Measurements from ENCODE around the gene PXMP4.

The PXMP4 gene

DNA sequence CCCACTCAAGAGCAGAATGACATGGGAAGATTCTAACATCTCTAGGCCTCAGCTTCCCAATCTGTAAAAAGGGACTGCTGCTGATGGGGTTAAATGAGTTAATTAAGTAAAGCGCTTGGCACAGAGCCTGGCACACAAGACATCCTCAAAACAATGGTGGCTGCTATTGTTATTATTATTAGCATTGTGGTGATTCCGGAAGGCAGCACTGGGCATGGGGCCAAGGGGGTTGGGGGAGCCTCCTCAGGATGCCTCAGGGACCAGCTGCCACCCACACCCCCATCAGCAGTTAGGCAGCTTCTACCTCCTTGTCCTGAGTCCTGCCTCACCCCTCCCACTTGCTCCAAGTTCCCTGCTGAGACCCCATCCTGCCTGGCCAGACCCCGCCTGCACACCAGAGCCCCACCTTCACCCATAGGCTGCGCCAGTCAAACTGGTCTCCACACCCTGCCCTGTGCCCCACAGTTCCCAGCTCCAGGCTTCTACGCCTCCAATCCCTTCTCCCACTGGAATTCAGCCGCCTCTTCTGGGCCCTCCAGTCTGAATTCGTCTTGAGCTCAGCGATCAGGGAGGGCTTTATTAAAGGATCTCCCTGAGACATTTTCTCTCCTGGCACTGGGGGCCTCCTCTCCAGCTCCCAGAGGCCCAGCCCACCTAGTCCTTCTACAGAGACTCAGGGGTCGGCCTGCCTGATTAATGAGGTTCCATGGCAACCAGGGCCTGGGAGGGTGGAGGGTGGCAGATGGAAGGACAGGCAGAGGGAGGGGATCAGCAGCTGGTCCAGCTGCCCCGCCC is 35.4 kb downstream of the PXMP4 start:
- no peak for DNase-seq (ENCODE audit: low read depth)
- H3K4me3 ChIP-seq (ENCODE audit: low read length), result peak overlapping the region; percentile 39
- TF ChIP-seq, protein P1, sequence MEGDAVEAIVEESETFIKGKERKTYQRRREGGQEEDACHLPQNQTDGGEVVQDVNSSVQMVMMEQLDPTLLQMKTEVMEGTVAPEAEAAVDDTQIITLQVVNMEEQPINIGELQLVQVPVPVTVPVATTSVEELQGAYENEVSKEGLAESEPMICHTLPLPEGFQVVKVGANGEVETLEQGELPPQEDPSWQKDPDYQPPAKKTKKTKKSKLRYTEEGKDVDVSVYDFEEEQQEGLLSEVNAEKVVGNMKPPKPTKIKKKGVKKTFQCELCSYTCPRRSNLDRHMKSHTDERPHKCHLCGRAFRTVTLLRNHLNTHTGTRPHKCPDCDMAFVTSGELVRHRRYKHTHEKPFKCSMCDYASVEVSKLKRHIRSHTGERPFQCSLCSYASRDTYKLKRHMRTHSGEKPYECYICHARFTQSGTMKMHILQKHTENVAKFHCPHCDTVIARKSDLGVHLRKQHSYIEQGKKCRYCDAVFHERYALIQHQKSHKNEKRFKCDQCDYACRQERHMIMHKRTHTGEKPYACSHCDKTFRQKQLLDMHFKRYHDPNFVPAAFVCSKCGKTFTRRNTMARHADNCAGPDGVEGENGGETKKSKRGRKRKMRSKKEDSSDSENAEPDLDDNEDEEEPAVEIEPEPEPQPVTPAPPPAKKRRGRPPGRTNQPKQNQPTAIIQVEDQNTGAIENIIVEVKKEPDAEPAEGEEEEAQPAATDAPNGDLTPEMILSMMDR (IDR thresholded peaks at IDR 0.05; ENCODE audit: insufficient read depth, low read depth, low read length, missing control alignments), result no peak

DNA sequence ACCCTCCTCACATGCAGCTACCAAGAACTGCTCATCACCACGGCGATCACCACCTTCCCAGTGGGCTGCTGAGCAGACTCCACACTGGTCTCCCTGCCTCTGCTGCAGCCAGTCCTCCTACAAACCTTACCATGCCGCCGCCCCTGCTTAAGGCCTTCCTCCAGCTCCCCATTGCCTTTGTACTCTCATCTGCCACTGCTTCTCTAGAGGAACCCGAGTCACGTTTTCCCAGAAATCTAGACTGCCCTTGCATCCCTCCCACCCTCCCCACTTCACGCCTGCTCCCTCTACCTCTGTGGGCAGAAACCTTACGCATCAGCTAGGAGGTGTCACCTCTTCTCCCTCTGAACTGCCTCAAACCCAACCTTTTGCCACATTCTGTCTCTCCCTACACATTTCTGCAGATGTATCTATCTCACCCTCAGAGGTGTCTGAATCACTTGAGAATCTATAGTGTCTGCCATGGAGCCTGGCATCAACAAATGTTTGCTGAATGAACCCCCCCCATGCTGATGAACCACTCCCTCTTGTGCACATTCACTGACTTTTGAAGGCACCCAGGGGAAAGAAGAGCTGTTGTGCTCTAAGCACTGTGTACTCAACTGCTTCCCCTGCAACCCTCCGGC is 38.3 kb downstream of the PXMP4 start:
- TF ChIP-seq, protein P1 (IDR thresholded peaks at IDR 0.05; ENCODE audit: insufficient read depth, low read depth, low read length, missing control alignments), result no peak

DNA sequence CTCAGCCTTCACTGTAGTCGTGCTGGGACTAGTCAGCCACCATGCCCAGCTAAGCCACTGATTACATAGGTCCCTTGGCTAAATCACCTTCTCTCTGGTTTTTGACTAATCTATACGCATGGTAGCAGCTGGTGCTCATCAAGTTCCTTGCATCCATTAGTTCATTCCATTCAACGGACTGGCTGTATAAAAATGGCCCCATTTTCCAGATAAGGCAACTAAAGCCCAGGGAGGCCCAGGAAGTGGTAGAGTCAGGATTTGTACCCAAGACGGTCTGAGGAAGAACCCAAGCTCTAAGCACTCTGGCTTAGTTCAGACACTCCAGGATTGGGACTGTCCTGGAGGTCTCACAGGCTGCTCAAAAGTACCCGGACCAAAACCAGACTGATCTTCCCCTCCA is 38.8 kb downstream of the PXMP4 start:
- no peak overlapping the region for H3K4me3 ChIP-seq (ENCODE audit: low read length)
- TF ChIP-seq, protein P1 (IDR thresholded peaks at IDR 0.05; ENCODE audit: insufficient read depth, low read depth, low read length, missing control alignments), result no peak
- no peak for DNase-seq (ENCODE audit: low read depth)

More for the DNA sequence above, 38.3 kb downstream of the PXMP4 start:
- H3K4me3 ChIP-seq (ENCODE audit: low read length), result no peak overlapping the region
- no peak for DNase-seq (ENCODE audit: low read depth)

DNA sequence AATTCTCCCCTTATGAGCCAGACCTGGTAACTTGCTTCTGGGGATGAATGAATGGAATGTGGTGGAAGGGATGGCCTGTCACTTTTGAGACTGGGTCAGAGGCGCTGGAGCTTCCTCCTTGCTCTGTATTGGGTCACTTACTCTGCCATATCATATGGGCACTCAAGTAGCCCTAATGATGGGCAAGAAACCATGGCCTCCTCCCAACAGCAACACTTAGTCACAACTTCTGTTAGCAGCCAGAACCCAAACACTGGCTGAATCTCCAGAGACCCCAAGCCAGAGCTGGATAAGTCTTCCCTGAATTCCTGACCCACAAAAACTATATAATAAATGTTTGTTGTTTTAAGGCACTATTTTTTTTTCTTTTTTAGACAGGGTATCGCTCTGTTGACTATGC is 39.4 kb downstream of the PXMP4 start:
- TF ChIP-seq, protein P1 (IDR thresholded peaks at IDR 0.05; ENCODE audit: insufficient read depth, low read depth, low read length, missing control alignments), result no peak
- H3K4me3 ChIP-seq (ENCODE audit: low read length), result no peak overlapping the region
- no peak for DNase-seq (ENCODE audit: low read depth)

DNA sequence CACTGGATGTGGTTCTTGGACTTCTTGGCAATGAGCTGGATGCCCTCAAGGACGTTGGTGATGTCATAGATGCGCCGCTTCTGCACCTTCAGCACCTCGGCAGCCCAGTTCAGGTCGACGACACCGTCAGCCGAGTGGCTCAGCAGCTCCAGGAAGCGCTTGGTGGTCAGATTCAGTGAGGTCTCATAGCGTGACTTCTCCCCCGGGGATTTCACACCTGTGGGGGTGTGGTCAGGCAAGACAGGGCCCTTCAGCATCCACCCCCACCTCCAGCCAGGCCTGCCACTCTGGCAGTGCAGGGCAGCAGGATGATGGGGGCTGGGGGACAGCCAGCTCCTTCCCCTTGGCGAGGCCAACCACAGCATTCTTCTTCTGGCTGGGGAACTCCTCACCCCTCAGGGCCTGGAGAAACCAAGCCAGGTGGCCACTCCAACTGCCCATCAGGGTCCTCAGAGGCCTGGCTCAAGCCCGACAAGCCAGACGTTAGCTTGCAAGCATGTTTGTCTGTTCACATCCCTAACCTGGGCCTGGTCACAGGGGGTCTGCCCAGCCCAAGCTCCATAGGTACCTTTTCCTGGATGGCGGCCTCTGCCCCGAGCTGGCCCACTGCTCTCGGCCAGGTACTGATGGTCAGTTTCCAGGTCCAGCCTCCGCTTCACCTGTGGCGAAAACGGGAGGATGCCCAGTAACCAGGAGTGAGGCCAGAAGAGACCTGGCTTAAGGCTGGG is 40.2 kb downstream of the PXMP4 start:
- H3K4me3 ChIP-seq (ENCODE audit: low read length), result no peak overlapping the region
- TF ChIP-seq, protein P1 (IDR thresholded peaks at IDR 0.05; ENCODE audit: insufficient read depth, low read depth, low read length, missing control alignments), result no peak
- DNase-seq (ENCODE audit: low read depth), result no peak

DNA sequence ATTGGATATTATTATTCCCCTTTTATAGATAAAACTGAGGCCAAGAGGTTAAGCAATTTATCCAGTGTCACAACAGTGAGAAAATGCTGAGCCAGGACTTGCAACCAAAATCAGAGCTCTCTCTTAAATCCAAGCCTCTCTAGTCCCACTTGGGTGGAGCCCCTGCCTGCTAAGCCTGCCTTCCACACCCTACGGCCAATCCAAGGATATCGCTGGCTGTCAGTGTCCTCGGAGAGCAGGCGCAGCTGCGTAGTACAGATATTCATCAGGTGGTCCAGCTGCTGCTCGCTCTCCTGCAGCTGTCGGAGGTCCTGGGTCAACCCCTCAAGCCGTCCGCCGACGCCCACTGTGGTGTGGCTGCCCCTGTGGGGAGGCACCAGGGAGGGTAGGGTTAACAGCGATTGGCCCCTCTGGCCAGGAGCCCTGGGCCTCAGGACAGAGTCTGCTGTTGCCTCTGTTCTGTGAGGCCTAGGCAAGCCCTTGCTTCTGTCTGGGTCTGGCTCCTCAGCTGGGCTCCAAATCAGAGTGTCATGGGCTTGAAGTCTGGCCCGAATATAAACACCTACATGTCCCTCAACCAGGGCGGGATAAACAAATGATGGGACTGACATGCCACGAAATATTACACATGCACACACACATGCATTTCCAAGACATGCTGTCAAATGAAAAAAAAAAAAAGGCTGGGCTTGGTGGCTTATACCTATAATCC is 42.0 kb downstream of the PXMP4 start:
- TF ChIP-seq, protein P1 (IDR thresholded peaks at IDR 0.05; ENCODE audit: insufficient read depth, low read depth, low read length, missing control alignments), result no peak
- H3K4me3 ChIP-seq (ENCODE audit: low read length), result no peak overlapping the region
- no peak for DNase-seq (ENCODE audit: low read depth)
